HG03439 (cell line): ENCODE data around the gene FUT7.

Experiments
- ATAC-seq: cut with Tn5 transposase; IDR thresholded peaks from one replicate; pipeline ENCODE4 v1.9.1; 2021; ENCODE audit warnings: mild to moderate bottlenecking, moderate library complexity; ENCODE audit not compliant: unreplicated experiment

The FUT7 gene

DNA sequence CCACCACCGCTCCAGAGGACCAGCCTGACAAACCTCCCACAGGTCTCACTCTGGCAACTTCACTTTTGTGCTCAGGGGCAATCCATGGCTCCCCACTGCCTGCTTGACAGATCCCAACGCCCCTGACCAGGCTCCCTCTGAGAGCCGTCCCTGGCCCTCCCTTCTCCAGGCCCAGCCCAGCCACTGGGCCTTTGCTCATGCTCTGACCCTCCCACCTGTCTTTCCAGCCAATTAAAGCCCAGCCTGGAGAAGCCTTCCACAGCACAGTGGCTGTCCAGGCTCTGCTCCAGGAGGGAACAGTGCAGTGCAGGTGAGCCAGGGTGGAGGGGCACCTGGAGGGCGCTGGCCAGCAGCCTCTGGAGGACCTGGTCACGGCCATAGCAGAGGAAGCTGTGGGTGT lies 18.7 kb upstream of the FUT7 start:
- no peak for ATAC-seq

DNA sequence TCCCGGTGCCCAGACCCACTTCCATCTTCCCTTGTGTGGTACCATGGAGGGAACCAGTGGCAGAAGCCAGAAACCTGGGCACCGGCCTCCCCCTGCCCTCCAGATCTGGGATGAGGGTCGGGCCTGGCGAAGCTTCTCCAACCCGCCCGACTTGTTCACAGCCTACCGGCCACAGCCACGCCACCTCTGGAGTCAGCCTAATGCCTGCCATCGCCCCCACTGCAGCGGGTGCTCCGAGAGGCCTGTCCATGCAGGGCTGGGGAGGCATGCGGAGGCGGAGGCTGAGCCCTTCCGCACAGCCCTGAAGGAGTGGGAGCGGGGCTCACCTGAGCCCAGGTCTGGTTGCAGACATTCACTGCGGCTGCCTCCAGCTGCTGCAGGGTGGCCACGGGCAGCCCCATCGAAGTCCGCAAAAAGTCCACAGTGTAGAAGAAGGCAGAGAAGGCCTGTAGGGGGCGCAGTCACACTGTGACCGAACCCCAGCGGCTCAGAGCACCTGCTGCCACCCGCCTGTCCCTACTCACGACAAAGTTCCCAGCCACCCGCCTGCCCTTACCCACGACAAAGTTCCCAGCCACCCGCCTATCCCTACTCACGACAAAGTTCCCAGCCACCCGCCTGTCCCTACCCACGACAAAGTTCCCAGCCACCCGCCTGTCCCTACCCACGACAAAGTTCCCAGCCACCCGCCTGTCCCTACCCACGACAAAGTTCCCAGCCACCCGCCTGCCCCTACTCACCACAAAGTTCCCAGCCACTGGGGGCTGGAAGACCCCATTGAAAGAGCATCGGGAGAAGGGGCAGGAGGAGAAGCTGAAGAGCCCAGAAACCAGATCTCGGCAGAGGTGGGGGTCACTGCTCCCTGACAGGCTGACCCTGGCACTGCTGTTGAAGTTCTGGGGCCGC lies 17.9 kb upstream of the FUT7 start:
- no peak for ATAC-seq

DNA sequence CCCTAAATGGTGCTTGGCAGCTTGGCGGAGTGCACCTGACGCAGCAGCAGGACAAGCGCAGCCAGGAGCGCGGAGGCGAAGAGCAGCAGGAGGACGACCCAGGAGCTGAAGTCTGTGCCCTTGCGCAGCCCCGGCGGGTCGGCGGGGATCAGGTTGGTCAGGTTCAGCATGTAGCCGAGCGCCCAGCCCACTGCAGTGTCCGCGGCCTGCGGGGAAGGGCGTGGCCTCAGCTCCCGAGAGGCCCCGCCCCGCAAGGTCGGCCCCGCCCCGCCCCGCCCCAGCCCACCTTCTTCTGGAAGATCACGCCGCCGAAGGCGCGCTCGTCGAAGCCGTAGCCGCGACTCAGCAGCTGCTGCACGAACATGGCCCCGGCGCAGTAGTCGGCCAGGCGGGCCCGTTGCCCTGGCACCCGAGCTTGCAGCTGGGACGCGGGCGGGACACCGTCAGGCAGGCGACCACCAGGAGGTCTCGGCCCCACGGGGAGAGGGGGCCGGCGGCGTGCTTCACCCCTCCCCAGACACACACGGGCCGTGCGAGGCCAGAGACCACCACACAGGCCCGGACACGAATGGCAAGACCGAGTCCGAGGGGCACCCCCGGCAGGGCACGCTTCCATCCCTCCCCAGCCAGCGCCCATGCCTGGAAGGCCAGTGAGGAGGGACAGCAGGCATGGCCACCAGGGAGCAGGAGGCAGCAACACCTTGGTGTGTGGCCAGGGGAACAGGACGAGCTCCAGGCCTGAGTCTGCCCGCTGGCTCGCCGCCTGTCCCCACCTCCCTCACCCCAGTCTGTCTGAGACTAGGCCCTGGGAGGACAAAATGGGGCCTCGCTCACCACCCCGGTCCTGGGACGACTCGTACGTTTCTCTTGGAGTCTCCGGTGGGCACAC lies 17.0 kb upstream of the FUT7 start:
- no peak for ATAC-seq

DNA sequence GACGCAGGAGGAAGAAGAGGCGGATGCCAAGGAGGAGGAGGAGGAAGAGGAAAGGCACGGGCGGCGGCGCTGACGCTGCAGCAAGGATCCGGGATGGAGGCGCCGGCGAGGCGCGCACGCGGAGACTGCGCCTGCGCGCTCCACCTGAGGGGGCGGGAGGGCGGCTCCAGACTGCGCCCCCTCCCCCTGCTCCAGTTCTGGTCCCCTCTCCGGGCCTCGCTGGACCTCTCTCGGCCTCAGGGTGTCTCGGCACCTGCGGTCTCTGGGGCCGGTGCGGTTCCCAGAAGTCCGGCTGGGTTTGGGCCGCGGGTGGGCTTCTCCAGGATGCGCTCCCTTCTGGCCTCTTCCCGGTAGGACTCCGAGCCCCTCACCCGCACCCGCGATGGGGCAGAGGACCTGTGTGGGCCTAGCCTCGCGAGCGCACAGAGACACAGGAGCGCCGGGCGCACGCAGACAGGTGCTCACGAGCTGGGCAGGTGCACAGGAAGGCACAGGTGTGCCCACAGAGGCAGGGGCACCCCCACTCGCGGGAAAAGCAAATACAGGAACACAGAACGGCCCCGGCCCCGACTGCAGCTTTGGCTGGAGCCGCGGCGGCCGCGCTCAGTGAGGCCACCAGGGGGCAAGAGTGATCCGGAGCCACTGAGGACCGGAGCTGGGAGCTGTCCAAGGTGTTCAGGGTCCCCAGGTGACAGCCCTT lies 14.3 kb upstream of the FUT7 start, which contains the start of gene NPDC1:
NPDC1 (minus strand) TSS at position 90 of the 700 bp plus-strand sequence. CDS start 188 bp downstream, outside the sequence.
- peak; percentile 54 for ATAC-seq

DNA sequence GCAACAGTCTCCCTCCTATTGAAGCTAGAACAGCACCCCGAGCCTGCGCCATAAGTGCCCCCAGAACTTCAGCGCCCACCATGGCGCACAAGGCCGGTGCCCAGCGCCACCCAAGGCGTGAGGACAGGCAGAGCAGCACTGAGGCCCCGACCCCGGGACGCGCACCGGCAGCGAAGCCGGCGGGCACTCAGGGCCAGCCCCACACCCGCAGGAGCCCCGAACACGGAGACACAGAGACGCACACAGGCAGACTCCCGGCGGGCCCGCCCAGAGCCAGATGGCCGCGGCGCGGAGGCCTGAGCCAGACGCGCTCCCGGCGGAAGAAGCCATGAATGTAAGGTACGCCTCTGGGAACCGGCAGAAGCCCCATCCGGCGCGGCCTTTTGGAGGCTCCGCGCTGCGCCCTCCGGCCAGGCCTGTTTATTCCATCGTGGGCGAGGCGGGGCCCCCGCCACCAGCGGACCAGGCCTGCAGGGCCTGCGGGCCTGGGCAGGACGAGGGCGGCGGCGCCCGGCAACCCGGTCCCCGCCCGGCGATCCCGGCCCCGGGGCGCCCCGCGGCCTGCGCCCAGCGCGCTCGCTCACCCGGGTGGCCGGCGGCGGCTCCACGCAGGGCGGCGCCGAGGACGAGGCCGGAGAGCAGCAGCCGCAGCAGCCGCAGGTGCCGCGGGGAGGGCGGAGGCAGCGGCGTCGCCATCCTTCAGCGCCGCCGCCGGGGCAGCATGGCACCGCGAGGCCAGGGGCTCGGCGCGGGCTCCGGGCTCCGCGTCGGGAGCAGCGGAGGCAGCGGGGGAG lies 13.6 kb upstream of the FUT7 start:
- ATAC-seq, result no peak

GRCh38 chr9:137044502-137045177 lies 12.8 kb upstream of the FUT7 start:
- no peak for ATAC-seq

DNA sequence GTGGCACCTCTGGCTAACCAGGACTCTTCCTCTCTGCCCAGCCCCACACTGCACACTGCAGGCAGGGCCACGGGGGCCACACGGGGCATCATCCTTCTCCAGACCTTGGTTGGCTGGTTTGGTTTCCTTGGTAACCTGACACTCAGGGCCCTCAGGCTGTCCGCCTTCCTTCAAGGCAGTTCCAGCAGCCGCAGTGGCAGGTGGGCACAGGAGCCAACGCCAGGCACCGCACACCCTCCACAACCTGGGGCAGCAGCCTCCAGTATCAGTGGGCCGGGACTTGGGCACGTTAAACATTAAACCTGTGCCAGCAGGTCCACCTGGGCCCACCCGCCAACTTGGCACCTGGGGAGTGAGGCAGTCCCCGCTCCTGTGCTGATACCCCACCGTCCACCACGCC lies 12.1 kb upstream of the FUT7 start:
- no peak for ATAC-seq

- ATAC-seq, result no peak
Observed at GRCh38 chr9:137042751-137043727, 11.2 kb upstream of the FUT7 start.

- ATAC-seq, result no peak
Observed at GRCh38 chr9:137041124-137041523, 9.2 kb upstream of the FUT7 start.

GRCh38 chr9:137040568-137040967 lies 8.7 kb upstream of the FUT7 start:
- no peak for ATAC-seq

DNA sequence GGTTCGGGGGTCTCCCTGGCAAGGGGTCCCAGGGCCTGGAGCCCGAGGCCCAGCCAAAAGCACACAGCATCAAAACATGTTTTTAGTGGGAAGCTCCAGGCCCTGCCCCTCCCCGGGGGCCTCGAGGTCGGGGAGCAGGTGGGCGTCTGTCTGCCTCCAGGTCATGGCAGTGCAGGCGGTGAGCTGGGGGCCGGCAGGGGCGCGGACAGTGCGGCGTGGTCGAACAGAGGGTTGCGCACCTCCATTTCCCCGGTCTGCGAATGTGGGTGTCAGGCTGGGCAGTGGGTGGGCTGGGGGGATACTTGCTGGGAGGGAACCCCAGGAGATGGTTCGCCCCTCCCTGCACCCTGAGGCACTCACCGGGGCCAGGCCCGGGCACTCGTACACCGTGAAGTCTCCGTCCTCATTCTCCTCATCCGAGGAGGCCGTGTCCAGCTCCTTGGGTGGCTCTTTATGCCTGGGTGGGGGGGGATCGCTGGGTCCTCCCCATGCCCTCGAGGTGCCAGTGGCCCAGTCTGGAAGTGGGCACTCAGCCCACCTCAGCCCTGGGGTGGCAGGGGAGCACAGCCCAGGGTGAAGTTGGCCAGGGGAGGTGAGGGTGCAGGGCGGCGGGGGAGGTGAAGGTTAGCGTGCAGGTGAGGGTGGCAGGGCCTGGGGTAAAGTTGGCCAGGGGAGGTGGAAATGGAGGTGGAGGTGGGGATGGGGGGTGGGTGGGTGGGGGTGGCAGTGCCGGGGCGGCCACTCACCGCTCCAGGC lies 7.9 kb upstream of the FUT7 start:
- ATAC-seq, result no peak

DNA sequence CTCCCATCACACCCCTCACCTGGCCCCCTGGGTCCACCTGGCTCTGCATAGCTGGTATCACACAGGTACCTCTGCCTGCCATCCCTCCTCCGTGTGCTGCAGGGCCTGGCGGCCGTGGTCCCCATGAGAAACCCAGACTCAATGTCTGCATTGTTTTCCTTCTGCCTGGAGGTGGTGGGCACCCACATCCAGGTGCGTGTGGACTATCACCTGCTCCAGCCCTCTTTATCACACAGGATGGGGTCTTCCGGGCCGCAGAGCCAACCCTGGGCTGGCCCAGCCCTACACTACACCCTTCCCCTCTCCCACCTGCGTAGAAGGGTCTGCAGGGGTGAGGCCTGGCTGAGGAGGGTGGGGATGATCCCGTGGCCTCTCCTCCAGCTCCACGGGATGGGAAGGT lies 7.0 kb upstream of the FUT7 start:
- ATAC-seq, result no peak

DNA sequence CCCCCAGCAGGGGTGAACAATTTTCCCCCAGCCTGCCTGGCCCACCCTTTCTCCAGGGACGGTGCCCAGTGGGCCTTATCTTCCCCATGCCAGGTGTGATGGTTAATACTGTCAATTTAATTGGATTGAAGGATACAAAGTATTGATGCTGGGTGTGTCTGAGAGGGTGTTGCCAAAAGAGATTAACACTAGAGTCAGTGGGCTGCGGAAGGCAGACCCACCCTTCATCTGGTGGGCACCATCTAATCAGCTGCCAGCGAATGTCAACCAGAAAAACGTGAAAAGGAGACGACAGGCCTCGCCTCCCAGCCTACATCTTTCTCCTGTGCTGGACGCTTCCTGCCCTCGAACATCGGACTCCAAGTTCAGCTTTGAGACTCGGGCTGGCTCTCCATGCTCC lies 5.6 kb upstream of the FUT7 start:
- no peak for ATAC-seq

DNA sequence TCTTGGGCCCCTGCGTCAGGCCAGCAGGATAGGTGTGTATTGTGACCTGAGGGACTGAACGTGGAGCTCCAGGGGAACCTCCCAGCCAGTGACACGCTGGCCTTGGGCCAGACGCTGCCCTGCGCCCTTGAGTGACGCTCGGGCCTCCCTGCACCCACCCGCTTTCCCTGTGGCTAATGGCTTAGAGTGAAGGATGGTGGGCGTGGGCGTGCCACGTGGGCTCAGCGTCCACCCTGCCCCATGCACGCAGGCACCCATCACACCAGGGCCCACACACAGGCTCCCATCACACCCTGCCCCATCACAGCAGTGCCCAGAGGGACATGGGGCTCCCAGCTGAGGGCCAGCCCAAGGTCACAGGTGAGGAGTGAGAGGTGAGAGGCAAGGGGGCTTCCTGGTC lies 5.1 kb upstream of the FUT7 start:
- no peak for ATAC-seq

DNA sequence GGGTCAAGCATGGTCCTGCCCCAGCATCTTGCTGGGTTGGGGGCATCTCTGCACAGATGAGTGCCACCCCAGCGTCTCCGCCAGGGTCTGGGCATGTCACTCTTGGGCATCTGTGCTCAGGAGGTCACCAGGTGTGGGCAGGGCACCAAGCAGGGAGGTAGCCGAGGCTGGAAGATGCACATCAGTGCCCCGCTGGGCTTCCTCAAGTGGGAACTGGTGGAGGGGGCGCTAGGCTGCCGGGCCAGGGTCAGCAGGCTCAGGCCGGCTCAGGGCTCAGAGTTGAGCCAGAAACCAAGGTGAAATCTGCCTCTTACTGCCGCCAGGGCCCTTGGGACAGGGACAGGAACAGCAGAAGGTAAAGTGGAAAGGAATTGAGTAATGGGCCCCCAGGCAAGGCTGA lies 4.0 kb upstream of the FUT7 start:
- no peak for ATAC-seq

- no peak for ATAC-seq
Observed at GRCh38 chr9:137035507-137035834, 3.6 kb upstream of the FUT7 start.

- peak; percentile 48 for ATAC-seq
Observed at GRCh38 chr9:137034709-137035506, 3.0 kb upstream of the FUT7 start.
